Measurements from ENCODE around the gene ADAMTS2.
"Not testable (repeated sequence)": the region's sequence is repeated elsewhere in the genome, so short reads cannot be mapped to it uniquely, and the experiment has no call there.

ADAMTS2 gene

DNA sequence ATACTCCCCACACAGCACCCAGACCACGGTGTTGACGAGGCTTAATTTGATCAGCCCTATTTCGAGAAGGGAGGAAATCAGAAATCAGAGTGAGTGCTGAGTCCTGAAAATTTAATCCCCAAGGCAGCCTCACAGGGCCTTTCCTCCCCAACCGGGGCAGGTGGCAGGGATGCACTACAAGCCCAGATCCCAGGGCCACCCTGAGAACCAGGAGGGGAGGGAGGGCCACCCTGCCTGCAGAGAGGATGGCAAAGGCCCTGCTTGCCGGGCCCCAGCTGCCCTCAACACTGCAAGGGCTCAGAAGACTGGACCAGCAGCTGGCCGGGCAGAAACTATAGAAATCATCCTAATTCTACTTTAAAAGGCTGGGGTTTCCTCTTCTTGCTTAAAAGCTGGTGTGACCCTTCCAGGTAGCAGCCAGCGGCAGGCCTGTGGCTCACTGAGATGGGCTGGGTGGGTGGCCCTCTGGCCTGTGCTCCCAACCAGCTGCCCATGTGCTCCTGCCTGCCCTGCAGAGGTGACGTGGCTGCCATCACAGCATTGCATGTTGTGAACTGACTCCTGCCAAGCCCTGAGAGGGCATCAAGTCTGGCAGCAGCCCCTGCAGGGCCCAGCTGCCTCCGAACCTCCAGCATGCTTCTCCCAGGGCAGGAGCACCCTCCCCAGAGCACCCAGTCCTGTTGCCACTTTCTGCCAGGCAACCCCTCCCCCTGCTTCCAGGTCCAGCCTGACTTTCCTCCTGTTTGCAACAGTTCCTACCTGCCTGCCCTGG is 122.8 kb downstream of the ADAMTS2 start:
- DNase-seq, result no peak

DNA sequence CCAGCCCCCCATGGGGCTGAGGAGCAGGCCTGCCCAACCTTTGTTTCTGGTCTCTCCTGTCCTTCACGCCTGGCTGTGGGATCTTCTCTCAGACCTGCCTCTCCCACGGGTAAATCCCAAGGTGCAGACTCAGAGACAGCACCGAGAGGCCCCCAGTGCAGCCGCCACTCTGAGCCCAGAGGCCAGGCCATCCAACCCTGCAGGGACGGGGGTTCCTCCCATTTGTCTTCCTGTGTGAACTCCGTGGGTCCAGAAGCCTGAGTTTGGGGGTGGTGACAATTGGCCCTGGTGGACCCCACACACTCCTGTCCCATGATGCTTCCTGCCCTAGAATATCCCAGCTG is 123.4 kb downstream of the ADAMTS2 start:
- no peak for DNase-seq

GRCh38 chr5:179221196-179221876 is 123.9 kb downstream of the ADAMTS2 start:
- no peak for DNase-seq

- DNase-seq, result no peak
Measured at GRCh38 chr5:179220716-179221115, 124.5 kb downstream of the ADAMTS2 start.

GRCh38 chr5:179219661-179220620 is 125.3 kb downstream of the ADAMTS2 start:
- DNase-seq, result no peak

DNA sequence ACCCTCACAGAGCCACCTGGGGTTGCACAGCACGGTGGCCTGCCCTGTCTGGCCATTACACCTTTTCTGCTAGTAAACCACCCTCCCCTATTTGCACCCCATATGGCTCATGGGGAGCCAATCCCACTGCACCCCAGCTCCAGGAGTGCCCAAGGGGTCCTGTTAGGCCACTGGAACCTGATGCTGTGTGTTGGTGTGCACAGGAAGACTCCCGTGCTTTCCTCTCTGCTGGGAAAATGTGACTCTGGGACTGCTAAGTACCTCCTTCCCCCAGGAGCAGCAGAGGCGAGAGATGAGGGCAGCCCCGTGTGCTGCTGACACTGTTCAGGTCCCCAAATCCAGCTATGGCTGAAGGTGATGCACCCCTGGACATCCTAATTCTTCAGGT is 126.3 kb downstream of the ADAMTS2 start:
- DNase-seq, result no peak

GRCh38 chr5:179217956-179218942 is 127.0 kb downstream of the ADAMTS2 start:
- no peak for DNase-seq

DNA sequence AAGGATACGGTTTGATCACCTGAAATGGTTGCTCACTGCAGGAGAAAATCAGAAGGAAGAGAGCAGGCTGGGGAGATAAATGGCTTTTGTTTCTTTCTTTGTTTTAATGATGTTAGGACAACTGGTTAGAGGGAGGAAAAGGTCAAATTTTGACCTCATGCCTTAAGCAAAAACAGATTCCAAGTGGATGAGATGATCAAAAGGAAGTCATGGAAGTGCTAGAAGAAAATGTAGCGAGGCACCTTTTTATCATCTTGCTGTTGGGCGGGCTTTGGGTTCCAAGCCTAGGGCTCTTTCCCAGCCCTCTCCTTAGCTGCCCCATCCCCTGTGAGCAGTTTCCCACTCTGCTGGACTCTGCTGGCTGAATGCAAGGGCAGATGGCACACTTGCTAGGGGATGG is 127.9 kb downstream of the ADAMTS2 start:
- DNase-seq, result no peak

- not testable (repeated sequence) for DNase-seq
Measured at GRCh38 chr5:179216381-179216780, 128.9 kb downstream of the ADAMTS2 start.

GRCh38 chr5:179215576-179215975 is 129.7 kb downstream of the ADAMTS2 start:
- DNase-seq, result no peak

DNA sequence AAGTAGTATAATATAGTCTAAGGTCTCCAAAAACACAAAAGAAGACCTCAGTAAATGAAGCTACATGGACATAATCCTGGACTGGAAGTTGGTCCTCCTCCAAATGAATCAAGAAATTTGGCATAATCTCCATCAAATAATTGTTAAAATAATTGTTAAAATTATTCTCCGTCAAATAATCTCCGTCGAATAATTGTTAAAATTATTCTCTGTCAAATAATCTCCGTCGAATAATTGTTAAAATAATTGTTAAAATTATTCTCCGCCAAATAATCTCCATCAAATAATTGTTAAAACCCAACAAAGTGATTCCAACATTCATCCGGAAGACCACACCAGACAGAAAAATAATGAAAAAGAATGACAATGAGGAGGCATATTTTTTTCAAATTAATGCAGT is 130.6 kb downstream of the ADAMTS2 start:
- DNase-seq, result no peak

- DNase-seq, result peak in 4 of 58 donors; percentile 4 to 24 (median 13)
Measured at GRCh38 chr5:179212870-179213269, 132.4 kb downstream of the ADAMTS2 start.

- no peak for DNase-seq
Measured at GRCh38 chr5:179211631-179212030, 133.6 kb downstream of the ADAMTS2 start.

- no peak for DNase-seq
Measured at GRCh38 chr5:179211068-179211467, 134.2 kb downstream of the ADAMTS2 start.

DNA sequence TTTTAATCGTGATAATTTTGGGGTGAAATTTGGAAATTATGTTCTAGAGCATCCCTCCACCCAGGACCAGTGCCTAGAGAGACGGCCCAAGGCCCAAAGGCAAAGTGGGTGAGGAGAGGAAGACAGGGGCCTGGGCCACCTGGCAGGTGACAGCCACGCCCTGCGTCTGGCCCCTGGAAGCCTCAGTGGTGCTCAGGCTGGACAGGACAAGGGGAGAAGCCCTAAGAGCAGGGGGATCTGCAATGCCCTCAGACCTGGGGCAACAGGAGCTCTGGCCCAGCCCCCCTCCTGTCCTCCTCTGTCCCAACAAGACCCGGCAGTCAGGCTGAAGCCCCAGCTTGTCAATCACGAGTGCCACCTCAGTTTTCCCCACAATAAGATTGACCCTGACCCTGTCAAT is 134.8 kb downstream of the ADAMTS2 start:
- no peak for DNase-seq

GRCh38 chr5:179209359-179210150 is 135.7 kb downstream of the ADAMTS2 start:
- DNase-seq, result no peak

- DNase-seq, result no peak
Measured at GRCh38 chr5:179208706-179209358, 136.4 kb downstream of the ADAMTS2 start.

GRCh38 chr5:179207920-179208705 is 137.1 kb downstream of the ADAMTS2 start:
- DNase-seq, result no peak

All from anterior cingulate cortex (tissue), 58 donors.